Adrenal gland (tissue), 5 donors: ENCODE data around the gene NFATC4.

ENCODE experiments used
- CTCF ChIP-seq, 6 experiments: fragments of 450-650 bp in 4 of 6; fragments of 200-600 bp in 2 of 6; sonication (generic) in 1 of 6; IDR thresholded peaks; 1 replicate in 5 of 6; 2 replicates in 1 of 6; pipeline versions ENCODE4 v1.5.1 to v1.8.0; 2016 to 2021; ENCODE audit warnings: antibody characterized with exemption in 6 of 6, mild to moderate bottlenecking in 2 of 6, moderate library complexity in 1 of 6
- POLR2A ChIP-seq, 2 donors: fragments of 450-650 bp; IDR thresholded peaks; one replicate each; pipeline ENCODE4 v1.6.1; 2017; ENCODE audit warnings: antibody characterized with exemption in 2 of 2, mild to moderate bottlenecking in 2 of 2, moderate library complexity in 1 of 2
- donor health status: DM: no; HTN: no; CAD: no.

- no peak for TF ChIP-seq CTCF (IDR thresholded peaks at IDR 0.05)
- no peak for TF ChIP-seq POLR2A (IDR thresholded peaks at IDR 0.05)
Observed at GRCh38 chr14:24415421-24416253, 47.7 kb downstream of the NFATC4 start.
